ENCODE results near the gene PPP2R2D.

The PPP2R2D gene

DNA sequence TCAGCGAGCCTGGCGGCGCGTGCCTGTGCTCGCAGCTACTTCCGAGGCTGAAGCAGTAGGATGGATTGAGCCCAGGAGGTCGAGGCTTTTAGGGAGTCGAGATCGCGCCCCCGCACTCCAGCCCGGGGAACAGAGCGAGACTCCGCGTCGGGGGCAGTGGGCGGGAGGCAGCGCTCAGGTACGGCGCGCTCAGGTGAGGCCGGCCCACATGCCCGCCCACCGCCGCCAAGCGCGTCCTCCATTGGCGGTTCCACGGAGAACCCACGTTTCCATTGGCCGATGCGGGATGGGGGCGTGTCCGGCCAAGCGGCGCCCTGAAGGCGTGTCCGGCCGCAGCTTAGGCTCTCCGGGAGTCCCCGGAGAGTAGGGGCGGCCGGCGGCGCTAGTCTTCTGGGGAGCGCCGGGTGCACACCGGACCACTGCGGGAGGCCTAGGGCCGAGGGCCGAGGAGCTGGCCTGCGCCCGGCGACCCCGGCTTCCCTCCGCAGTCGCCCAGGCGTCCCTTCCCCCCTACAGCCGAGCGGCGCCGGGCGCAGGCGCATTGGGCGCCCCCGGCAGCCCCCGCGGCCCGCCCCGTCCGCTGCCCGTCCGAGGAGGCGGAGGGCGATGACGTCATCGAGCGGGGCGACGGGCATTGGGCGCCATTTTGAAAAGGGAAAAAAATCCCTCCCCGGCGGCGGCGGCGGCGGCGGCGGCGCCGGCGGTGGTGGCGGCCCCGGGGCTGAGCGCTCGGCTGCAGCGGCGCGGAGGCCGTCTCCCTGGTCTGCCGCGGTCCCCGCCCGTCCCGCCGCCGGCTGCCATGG lies at the start of gene PPP2R2D:
Gene PPP2R2D, plus strand, starts transcription at position 659 of the 803 bp plus-strand sequence. Its CDS starts 141 bp downstream, at position 800.
- no peaks in the 10 kb centered on the region for H3K27me3 ChIP-seq (ENCODE audit: insufficient read depth, low read length, poor library complexity, severe bottlenecking)
- H3K4me2 ChIP-seq (ENCODE audit: low read depth, low read length, poor library complexity, severe bottlenecking) = peak within 1 kb of the TSS; percentile 90
- H3K36me3 ChIP-seq (ENCODE audit: insufficient read depth, low read length) = peaks cover 2% of the 10 kb centered on the region; the same call in 1 of the 2 replicates
- no peak for TF ChIP-seq EZH2phosphoT487 (IDR thresholded peaks at IDR 0.05; ENCODE audit: borderline replicate concordance)
- TF ChIP-seq, protein P1, sequence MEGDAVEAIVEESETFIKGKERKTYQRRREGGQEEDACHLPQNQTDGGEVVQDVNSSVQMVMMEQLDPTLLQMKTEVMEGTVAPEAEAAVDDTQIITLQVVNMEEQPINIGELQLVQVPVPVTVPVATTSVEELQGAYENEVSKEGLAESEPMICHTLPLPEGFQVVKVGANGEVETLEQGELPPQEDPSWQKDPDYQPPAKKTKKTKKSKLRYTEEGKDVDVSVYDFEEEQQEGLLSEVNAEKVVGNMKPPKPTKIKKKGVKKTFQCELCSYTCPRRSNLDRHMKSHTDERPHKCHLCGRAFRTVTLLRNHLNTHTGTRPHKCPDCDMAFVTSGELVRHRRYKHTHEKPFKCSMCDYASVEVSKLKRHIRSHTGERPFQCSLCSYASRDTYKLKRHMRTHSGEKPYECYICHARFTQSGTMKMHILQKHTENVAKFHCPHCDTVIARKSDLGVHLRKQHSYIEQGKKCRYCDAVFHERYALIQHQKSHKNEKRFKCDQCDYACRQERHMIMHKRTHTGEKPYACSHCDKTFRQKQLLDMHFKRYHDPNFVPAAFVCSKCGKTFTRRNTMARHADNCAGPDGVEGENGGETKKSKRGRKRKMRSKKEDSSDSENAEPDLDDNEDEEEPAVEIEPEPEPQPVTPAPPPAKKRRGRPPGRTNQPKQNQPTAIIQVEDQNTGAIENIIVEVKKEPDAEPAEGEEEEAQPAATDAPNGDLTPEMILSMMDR (conservative IDR thresholded peaks at IDR 0.05; ENCODE audit: low read length) = no peak
- peak within 1 kb of the TSS; percentile 78 for H2AFZ ChIP-seq (ENCODE audit: low read length)
- no peaks in the 10 kb centered on the region for H3K9me2 ChIP-seq (replicated peaks; ENCODE audit: low read depth, low read length)
- H3K9me3 ChIP-seq (ENCODE audit: insufficient read depth, low read depth, low read length) = no peaks in the 10 kb centered on the region
- H3K4me3 ChIP-seq (ENCODE audit: low read length, poor library complexity, severe bottlenecking) = peak within 1 kb of the TSS; percentile 77
- H4K20me1 ChIP-seq (ENCODE audit: insufficient read depth, low read length, poor library complexity, severe bottlenecking) = peaks cover 40% of the 10 kb centered on the region
- peak within 1 kb of the TSS; percentile 78 for H3K9ac ChIP-seq (ENCODE audit: low read depth, low read length, poor library complexity, severe bottlenecking)
- H3K79me2 ChIP-seq (ENCODE audit: insufficient read depth, low read length) = peaks cover 46% of the 10 kb centered on the region
- peaks cover 8% of the 10 kb centered on the region; the same call in 1 of the 2 replicates for H3F3A ChIP-seq (ENCODE audit: low read depth)
- H3K4me1 ChIP-seq (ENCODE audit: insufficient read depth, low read length, poor library complexity, severe bottlenecking) = peaks cover 75% of the 10 kb centered on the region

DNA sequence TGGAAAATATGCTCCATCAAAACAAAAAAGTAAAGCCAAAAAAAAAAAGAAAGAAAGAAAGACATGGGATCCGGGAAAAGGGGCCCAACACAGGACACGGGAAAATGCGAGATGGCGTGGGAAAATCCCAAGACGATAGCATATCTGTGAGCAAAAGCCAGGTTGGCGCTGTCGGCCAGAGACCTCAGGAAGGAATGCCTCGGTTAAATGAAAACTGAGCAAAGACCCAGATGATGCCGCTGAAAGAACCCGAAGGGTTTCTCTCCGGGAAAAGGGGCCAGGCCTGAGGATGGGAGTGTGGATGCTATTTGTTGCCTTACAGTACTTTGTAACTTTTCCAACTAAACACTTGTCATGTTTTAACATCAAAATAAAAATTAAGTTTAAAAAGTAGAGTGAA lies 49.5 kb upstream of the PPP2R2D start:
- TF ChIP-seq, protein P1 (conservative IDR thresholded peaks at IDR 0.05; ENCODE audit: low read length) = no peak
- no peak for TF ChIP-seq EZH2phosphoT487 (IDR thresholded peaks at IDR 0.05; ENCODE audit: borderline replicate concordance)
- H3K79me2 ChIP-seq (ENCODE audit: insufficient read depth, low read length) = no peaks in the 10 kb centered on the region
- no peaks in the 10 kb centered on the region for H3F3A ChIP-seq (ENCODE audit: low read depth)
- H4K20me1 ChIP-seq (ENCODE audit: insufficient read depth, low read length, poor library complexity, severe bottlenecking) = no peaks in the 10 kb centered on the region
- no peak overlapping the region for H3K4me3 ChIP-seq (ENCODE audit: low read length, poor library complexity, severe bottlenecking)
- H3K9ac ChIP-seq (ENCODE audit: low read depth, low read length, poor library complexity, severe bottlenecking) = no peak overlapping the region
- H2AFZ ChIP-seq (ENCODE audit: low read length) = no peak overlapping the region
- H3K36me3 ChIP-seq (ENCODE audit: insufficient read depth, low read length) = no peaks in the 10 kb centered on the region
- H3K9me3 ChIP-seq (ENCODE audit: insufficient read depth, low read depth, low read length) = peaks cover 5% of the 10 kb centered on the region; the same call in 1 of the 2 replicates
- no peaks in the 10 kb centered on the region for H3K4me1 ChIP-seq (ENCODE audit: insufficient read depth, low read length, poor library complexity, severe bottlenecking)
- H3K9me2 ChIP-seq (replicated peaks; ENCODE audit: low read depth, low read length) = no peaks in the 10 kb centered on the region
- no peak overlapping the region for H3K4me2 ChIP-seq (ENCODE audit: low read depth, low read length, poor library complexity, severe bottlenecking)
- H3K27me3 ChIP-seq (ENCODE audit: insufficient read depth, low read length, poor library complexity, severe bottlenecking) = no peaks in the 10 kb centered on the region

DNA sequence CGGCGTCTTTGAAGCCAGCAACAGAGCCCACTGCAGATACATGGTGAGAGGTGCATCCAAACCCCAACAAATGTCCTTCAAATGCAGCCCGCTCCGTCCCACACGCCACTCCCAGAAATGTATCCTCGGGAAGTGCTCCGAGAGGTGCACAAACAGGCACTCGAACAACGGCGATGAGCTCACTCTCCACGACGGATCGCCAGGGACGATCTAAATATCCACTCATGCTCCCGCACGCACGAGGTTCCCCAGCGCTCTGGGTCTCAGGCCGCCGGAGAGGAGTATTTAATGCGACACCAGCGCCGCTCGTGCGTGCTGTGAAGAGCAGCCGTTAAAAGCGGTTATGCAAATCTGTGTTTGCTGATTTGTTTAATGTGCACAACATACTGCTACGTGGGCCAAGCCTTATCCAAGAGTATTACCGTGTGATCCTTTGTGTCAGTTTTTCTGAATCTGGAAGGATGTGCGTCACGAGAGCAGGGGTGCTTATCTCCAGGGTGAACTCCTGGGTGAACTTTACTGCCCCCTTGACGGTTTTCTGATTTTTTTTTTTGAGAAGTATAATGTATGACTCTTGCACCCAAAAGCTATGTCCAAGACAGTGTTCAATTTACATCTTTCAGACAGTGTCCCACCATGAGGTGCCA lies 48.5 kb upstream of the PPP2R2D start:
- Histone ChIP-seq H3K79me2 (ENCODE audit: insufficient read depth, low read length) (no peaks in the 10 kb centered on the region), H2AFZ (ENCODE audit: low read length) (no peak overlapping the region), H3K4me3 (ENCODE audit: low read length, poor library complexity, severe bottlenecking) (no peak overlapping the region), H3F3A (ENCODE audit: low read depth) (no peaks in the 10 kb centered on the region), H3K9me3 (ENCODE audit: insufficient read depth, low read depth, low read length) (peaks cover 5% of the 10 kb centered on the region; the same call in 1 of the 2 replicates), H3K4me1 (ENCODE audit: insufficient read depth, low read length, poor library complexity, severe bottlenecking) (no peaks in the 10 kb centered on the region), H3K9ac (ENCODE audit: low read depth, low read length, poor library complexity, severe bottlenecking) (no peak overlapping the region), H3K9me2 (replicated peaks; ENCODE audit: low read depth, low read length) (no peaks in the 10 kb centered on the region), H3K4me2 (ENCODE audit: low read depth, low read length, poor library complexity, severe bottlenecking) (no peak overlapping the region), H4K20me1 (ENCODE audit: insufficient read depth, low read length, poor library complexity, severe bottlenecking) (no peaks in the 10 kb centered on the region), H3K27me3 (ENCODE audit: insufficient read depth, low read length, poor library complexity, severe bottlenecking) (no peaks in the 10 kb centered on the region), H3K36me3 (ENCODE audit: insufficient read depth, low read length) (no peaks in the 10 kb centered on the region)
- no peak for TF ChIP-seq EZH2phosphoT487 (IDR thresholded peaks at IDR 0.05; ENCODE audit: borderline replicate concordance)
- TF ChIP-seq, protein P1 (conservative IDR thresholded peaks at IDR 0.05; ENCODE audit: low read length) = no peak
